Right lobe of liver (tissue), 6 donors: ENCODE results near the gene PHTF2. TPM values are rescaled to one million over a fixed set of nuclear protein-coding genes. Genes with fewer than 3 reads are reported as not detected.

Experiments used
- ATAC-seq, 4 donors: fragments of 200-7000 bp; cut with Tn5 transposase; one replicate each; pipeline ENCODE4 v1.9.1; 2020; ENCODE audit warnings: mild to moderate bottlenecking in 4 of 4, moderate library complexity in 4 of 4
- DNase-seq, 3 donors: peaks; one replicate each; pipeline ENCODE4 v3.0.0-alpha.2; 2020
- H3K27ac ChIP-seq, 3 donors: fragments of 200-600 bp; one replicate each; pipeline ENCODE4 v1.8.0; 2022
- H3K27me3 ChIP-seq, 2 donors: fragments of 200-600 bp; one replicate each; pipeline ENCODE4 v1.8.0; 2022
- H3K36me3 ChIP-seq, 4 donors: fragments of 200-600 bp; sonication (generic) in 1 of 4; one replicate each; pipeline versions ENCODE4 v1.5.1 to v1.8.0; 2017 to 2022; ENCODE audit warnings: control low read depth in 1 of 4
- H3K4me1 ChIP-seq, 4 donors: fragments of 200-600 bp; sonication (generic) in 1 of 4; one replicate each; pipeline versions ENCODE4 v1.5.1 to v1.8.0; 2017 to 2022; ENCODE audit warnings: control low read depth in 1 of 4
- H3K4me3 ChIP-seq, 3 donors: fragments of 200-600 bp; one replicate each; pipeline ENCODE4 v1.8.0; 2022
- H3K9me3 ChIP-seq, 4 donors: fragments of 200-600 bp; sonication (generic) in 1 of 4; one replicate each; pipeline versions ENCODE4 v1.5.1 to v1.8.0; 2017 to 2022; ENCODE audit warnings: control low read depth in 1 of 4
- POLR2A ChIP-seq: fragments of 450-650 bp; IDR thresholded peaks from one replicate; pipeline ENCODE4 v1.6.1; 2017; ENCODE audit warnings: antibody characterized with exemption, mild to moderate bottlenecking
- WGBS: methylation state at CpG from one replicate; pipeline ENCODE4 v1.1.6; 2018; ENCODE audit warnings: low coverage, low lambda C conversion rate; ENCODE audit not compliant: insufficient coverage; ENCODE audit errors: missing lambda C conversion rate; 5-methylcytosine and 5-hydroxymethylcytosine counted together
- intact Hi-C, 2 donors: fragments of 100-400 bp; cut with DNase I; formaldehyde crosslinking; loops; one replicate each; pipeline versions ENCODE4 v1.11.2 to v1.14.1; 2022
- total RNA-seq, 6 experiments: library from RNA; depleted of rRNA in 2 of 6; stranded (reverse); fragments of >200 nt in 2 of 6; fragmentation: NEBNext Ultra II Directional in 3 of 6; extraction: Animal tissue kit (Norgen Biotek cat#: 25700) in 3 of 6; gene quantifications; one replicate each; pipeline versions ENCODE4 v1.1.0 to v1.2.4, GENCODE V29; 2016 to 2023
- TF ChIP-seq, protein P1 (sequence below), 4 donors: fragments of 200-600 bp in 3 of 4; fragments of 450-650 bp in 1 of 4; IDR thresholded peaks; one replicate each; pipeline versions ENCODE4 v1.5.1 to v1.8.0; 2016 to 2022; ENCODE audit warnings: antibody characterized with exemption in 4 of 4, mild to moderate bottlenecking in 2 of 4
- donor health status: DM: no; HTN: yes; CAD: no.
- donor health status: DM: no; HTN: no; CAD: no.
- donor health status: DM: no; HTN: no; CAD: no.
- donor health status: DM: no; HTN: yes; CAD: no.
- donor health status: DM: no; HTN: yes; CAD: no.

PHTF2 gene
- total RNA-seq, 6 experiments from 2014 or later: 2.4 to 6.8 (median 5.5) TPM

DNA sequence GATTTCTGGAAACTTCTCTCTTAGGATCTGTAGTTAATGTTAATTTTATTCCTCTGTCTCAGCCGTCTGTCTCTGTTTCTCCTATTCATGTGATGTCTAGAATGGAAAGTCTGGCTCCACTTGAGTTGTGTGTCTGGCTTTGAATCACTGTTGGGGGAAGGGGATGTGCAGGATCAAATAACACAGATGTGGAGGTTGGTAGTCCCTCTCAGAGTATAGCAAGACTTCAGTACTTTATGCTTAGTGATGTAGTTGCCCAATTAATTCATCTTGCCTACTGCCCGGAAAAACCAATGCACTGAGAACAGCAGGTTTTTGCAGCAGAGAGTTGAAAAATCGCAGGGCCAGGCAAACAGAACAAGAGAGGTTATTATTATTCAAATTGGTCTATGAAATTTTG, 79.2 kb downstream of the PHTF2 start:
- DNase-seq (no peak), ATAC-seq (no peak)
- Histone ChIP-seq H3K9me3 (no peaks in the 10 kb centered on the region), H3K36me3 (no peaks in the 10 kb centered on the region), H3K4me1 (no peaks in the 10 kb centered on the region), H3K27me3 (no peaks in the 10 kb centered on the region), H3K4me3 (no peak overlapping the region), H3K27ac (no peak overlapping the region)
- intact Hi-C loops: no loop called here
- TF ChIP-seq, protein P1, sequence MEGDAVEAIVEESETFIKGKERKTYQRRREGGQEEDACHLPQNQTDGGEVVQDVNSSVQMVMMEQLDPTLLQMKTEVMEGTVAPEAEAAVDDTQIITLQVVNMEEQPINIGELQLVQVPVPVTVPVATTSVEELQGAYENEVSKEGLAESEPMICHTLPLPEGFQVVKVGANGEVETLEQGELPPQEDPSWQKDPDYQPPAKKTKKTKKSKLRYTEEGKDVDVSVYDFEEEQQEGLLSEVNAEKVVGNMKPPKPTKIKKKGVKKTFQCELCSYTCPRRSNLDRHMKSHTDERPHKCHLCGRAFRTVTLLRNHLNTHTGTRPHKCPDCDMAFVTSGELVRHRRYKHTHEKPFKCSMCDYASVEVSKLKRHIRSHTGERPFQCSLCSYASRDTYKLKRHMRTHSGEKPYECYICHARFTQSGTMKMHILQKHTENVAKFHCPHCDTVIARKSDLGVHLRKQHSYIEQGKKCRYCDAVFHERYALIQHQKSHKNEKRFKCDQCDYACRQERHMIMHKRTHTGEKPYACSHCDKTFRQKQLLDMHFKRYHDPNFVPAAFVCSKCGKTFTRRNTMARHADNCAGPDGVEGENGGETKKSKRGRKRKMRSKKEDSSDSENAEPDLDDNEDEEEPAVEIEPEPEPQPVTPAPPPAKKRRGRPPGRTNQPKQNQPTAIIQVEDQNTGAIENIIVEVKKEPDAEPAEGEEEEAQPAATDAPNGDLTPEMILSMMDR (IDR thresholded peaks at IDR 0.05): no peak
- TF ChIP-seq POLR2A: no peak
- WGBS: 93% methylated on average over 3 of the region's 3 CpGs

DNA sequence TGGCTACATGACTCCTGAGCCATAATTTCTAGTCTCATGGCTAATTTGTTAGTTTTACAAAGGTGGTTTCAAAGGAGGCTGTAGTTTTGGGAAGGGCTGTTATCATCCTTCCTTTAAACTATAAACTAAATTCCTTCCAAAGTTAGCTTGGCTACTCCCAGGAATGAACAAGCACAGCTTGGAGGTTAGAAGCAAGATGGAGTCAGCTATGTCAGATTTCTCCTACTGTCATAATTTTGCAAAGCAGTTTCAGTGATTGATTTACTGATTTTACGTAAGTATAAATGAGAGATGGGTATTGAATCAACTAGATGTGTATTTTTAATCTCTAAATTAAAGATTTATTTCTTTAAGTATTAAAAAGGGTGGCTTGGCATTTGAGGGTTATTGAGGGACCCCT, 79.9 kb downstream of the PHTF2 start:
- intact Hi-C loops: no loop called here
- Histone ChIP-seq H3K36me3 (no peaks in the 10 kb centered on the region), H3K4me1 (no peaks in the 10 kb centered on the region), H3K9me3 (no peaks in the 10 kb centered on the region), H3K4me3 (no peak overlapping the region), H3K27me3 (no peaks in the 10 kb centered on the region), H3K27ac (no peak overlapping the region)
- WGBS: 100% methylated on average over 1 of the region's 1 CpG
- no peak for DNase-seq
- TF ChIP-seq POLR2A: no peak
- TF ChIP-seq, protein P1 (IDR thresholded peaks at IDR 0.05): no peak
- no peak for ATAC-seq

DNA sequence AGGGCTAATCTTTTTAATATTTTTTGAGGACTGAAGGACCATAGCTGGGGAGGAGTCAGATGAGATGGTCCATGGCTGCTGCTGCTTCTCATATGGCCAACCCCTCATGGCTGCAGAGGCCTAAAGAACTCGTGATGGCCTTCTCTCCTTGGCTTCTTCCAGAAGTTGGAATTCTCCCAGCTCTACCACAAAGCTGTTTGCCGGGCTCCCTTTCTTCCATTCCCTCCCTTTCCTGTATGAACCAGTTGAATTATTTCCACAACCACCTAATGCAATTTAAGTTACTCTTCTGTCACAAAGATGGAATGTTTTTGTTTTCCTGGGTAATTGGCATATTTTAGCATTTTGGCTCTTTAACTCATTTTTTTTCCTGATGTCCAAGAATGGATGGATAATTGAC, 80.7 kb downstream of the PHTF2 start:
- TF ChIP-seq POLR2A: no peak
- TF ChIP-seq, protein P1 (IDR thresholded peaks at IDR 0.05): no peak
- Histone ChIP-seq H3K27ac (no peak overlapping the region), H3K4me1 (no peaks in the 10 kb centered on the region), H3K36me3 (no peaks in the 10 kb centered on the region), H3K9me3 (no peaks in the 10 kb centered on the region), H3K4me3 (no peak overlapping the region), H3K27me3 (no peaks in the 10 kb centered on the region)
- DNase-seq (no peak), ATAC-seq (no peak)
- intact Hi-C loops: no loop called here
- no CpG with 5 or more reads among the region's 2 CpGs for WGBS

DNA sequence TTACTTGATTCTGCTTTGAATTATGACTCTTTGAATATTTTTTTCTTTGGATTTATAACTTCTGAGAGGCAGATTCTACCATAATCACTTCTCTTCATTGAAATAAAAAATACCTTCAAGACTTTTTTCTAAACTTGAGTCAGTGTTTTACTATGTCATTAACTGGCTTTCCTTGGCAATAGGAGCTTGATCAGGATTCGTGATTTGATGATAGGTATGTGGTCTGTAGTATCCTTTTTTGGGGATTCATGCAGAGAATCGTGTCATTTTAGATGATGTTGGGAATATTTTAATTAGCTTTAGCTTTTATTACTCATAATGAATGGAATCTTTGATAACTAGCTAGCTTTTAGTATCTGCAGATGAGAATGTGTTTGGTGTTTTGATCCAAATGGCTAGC, 83.3 kb downstream of the PHTF2 start:
- no peak for DNase-seq
- H3K4me3 ChIP-seq: no peak overlapping the region
- H3K9me3 ChIP-seq: no peaks in the 10 kb centered on the region
- H3K4me1 ChIP-seq: no peaks in the 10 kb centered on the region
- intact Hi-C loops: no loop called here
- H3K27me3 ChIP-seq: no peaks in the 10 kb centered on the region
- no peak for TF ChIP-seq POLR2A
- TF ChIP-seq, protein P1 (IDR thresholded peaks at IDR 0.05): no peak
- H3K27ac ChIP-seq: no peak overlapping the region
- no peak for ATAC-seq
- no peaks in the 10 kb centered on the region for H3K36me3 ChIP-seq
- 100% methylated on average over 2 of the region's 2 CpGs for WGBS

DNA sequence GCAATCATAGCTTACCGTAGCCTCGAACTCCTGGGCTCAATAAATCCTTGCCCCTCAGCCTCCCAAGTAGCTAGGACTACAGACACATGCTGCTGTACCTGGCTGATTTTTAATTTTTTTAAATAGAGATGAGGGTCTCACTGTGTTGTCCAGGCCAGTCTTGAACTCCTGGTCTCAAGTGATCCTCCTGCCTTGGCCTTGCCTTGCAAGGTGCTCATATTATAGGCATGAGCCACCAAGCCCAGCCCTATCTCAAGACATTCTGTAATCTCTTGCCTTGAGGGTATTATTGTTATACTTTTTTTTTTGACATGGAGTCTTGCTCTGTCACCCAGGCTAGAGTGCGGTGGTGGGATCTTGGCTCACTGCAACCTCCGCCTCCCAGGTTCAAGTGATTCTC, 86.6 kb downstream of the PHTF2 start:
- WGBS: 91% methylated on average over 3 of the region's 4 CpGs
- Histone ChIP-seq H3K4me3 (no peak overlapping the region), H3K4me1 (no peaks in the 10 kb centered on the region), H3K9me3 (no peaks in the 10 kb centered on the region), H3K27me3 (no peaks in the 10 kb centered on the region), H3K27ac (no peak overlapping the region), H3K36me3 (no peaks in the 10 kb centered on the region)
- DNase-seq (no peak), ATAC-seq (no peak)
- intact Hi-C loops: no loop called here
- TF ChIP-seq POLR2A: no peak
- TF ChIP-seq, protein P1 (IDR thresholded peaks at IDR 0.05): no peak
